Fibroblast of skin of right quadriceps (primary cell): ENCODE results near the gene RPS5.
A peak's percentile ranks its signal among the peaks of the same experiment; 100 is the strongest.
"Not testable (repeated sequence)": the region's sequence is repeated elsewhere in the genome, so short reads cannot be mapped to it uniquely, and the experiment has no call there.

Source experiments
- DNase-seq: peaks from one replicate; pipeline ENCODE4 v3.0.0-alpha.2; 2013

The RPS5 gene

GRCh38 chr19:58386576-58387337 is at the start of gene RPS5:
TSS of gene RPS5 (plus strand) at chr19:58387269. CDS start at chr19:58388138, 869 bp downstream.
- DNase-seq, result peak; percentile 99

- no peak for DNase-seq
These were observed 48.7 kb upstream of the RPS5 start for GRCh38 chr19:58338336-58338735.

GRCh38 chr19:58338825-58339558 is 48.1 kb upstream of the RPS5 start:
- DNase-seq, result no peak

GRCh38 chr19:58345558-58345957 is 41.5 kb upstream of the RPS5 start:
- DNase-seq, result no peak

- DNase-seq, result peak; percentile 74
These were observed 39.8 kb upstream of the RPS5 start for GRCh38 chr19:58346961-58347929.

GRCh38 chr19:58348080-58348479 is 39.0 kb upstream of the RPS5 start:
- DNase-seq, result not testable (repeated sequence)

- no peak for DNase-seq
These were observed 37.5 kb upstream of the RPS5 start for GRCh38 chr19:58349590-58349989.

GRCh38 chr19:58350001-58350861 is 36.8 kb upstream of the RPS5 start:
- DNase-seq, result no peak

- DNase-seq, result no peak
These were observed 36.1 kb upstream of the RPS5 start for GRCh38 chr19:58350871-58351557.

- DNase-seq, result no peak
These were observed 35.6 kb upstream of the RPS5 start for GRCh38 chr19:58351558-58351878.

GRCh38 chr19:58351990-58352755 is 34.9 kb upstream of the RPS5 start:
- DNase-seq, result no peak

- DNase-seq, result no peak
These were observed 34.1 kb upstream of the RPS5 start, which contains the start of gene A1BG for GRCh38 chr19:58352760-58353671. TSS of gene A1BG (minus strand) at chr19:58353492. CDS start at chr19:58353437, 55 bp downstream.

- no peak for DNase-seq
These were observed 33.2 kb upstream of the RPS5 start for GRCh38 chr19:58353717-58354477.

- DNase-seq, result no peak
These were observed 32.5 kb upstream of the RPS5 start for GRCh38 chr19:58354478-58355030.

- no peak for DNase-seq
These were observed 31.8 kb upstream of the RPS5 start for GRCh38 chr19:58355215-58355796.

GRCh38 chr19:58355908-58356765 is 30.9 kb upstream of the RPS5 start:
- DNase-seq, result peak; percentile 45
